ENCODE measurements around the gene SLC4A2.

The SLC4A2 gene

GRCh38 chr7:151035026-151035717, 24.2 kb upstream of the SLC4A2 start:
- TF ChIP-seq EZH2phosphoT487 (IDR thresholded peaks at IDR 0.05; ENCODE audit: low read length) (no peak), CTCF (IDR thresholded peaks at IDR 0.05; ENCODE audit: low read length) (no peak), EZH2 (optimal IDR thresholded peaks at IDR 0.05; ENCODE audit: low read depth, low read length) (no peak)
- no peaks in the 10 kb centered on the region for H4K20me1 ChIP-seq (ENCODE audit: insufficient read depth, low read length)
- no peak overlapping the region for H3K9ac ChIP-seq (ENCODE audit: low read length)
- H3F3A ChIP-seq (ENCODE audit: insufficient read depth, low read length) = no peaks in the 10 kb centered on the region
- no peak overlapping the region for H3K27ac ChIP-seq (ENCODE audit: low read length)
- no peaks in the 10 kb centered on the region for H3K9me3 ChIP-seq (replicated peaks; ENCODE audit: insufficient read depth, low read length)
- no peaks in the 10 kb centered on the region for H3K36me3 ChIP-seq (replicated peaks; ENCODE audit: insufficient read depth, low read length)
- no peaks in the 10 kb centered on the region for H3K4me1 ChIP-seq (ENCODE audit: low read length)
- H3K4me2 ChIP-seq (ENCODE audit: low read depth, low read length) = no peak overlapping the region
- H3K9me2 ChIP-seq (replicated peaks; ENCODE audit: insufficient read depth, low read length) = no peaks in the 10 kb centered on the region
- no peaks in the 10 kb centered on the region for H3K27me3 ChIP-seq (replicated peaks; ENCODE audit: insufficient read depth, low read length)
- H3K79me2 ChIP-seq (ENCODE audit: low read length) = 0 out of 2 replicates have a peak, but pooled peaks cover 7% of the 10 kb centered on the region
- H3K4me3 ChIP-seq (ENCODE audit: low read length) = no peak overlapping the region
- no peak overlapping the region for H2AFZ ChIP-seq (ENCODE audit: low read length)
- no peak for DNase-seq

- H3K4me1 ChIP-seq (ENCODE audit: low read length) = no peaks in the 10 kb centered on the region
- no peak for TF ChIP-seq EZH2 (optimal IDR thresholded peaks at IDR 0.05; ENCODE audit: low read depth, low read length)
- TF ChIP-seq CTCF (IDR thresholded peaks at IDR 0.05; ENCODE audit: low read length) = no peak
- no peak for TF ChIP-seq EZH2phosphoT487 (IDR thresholded peaks at IDR 0.05; ENCODE audit: low read length)
- H3K27me3 ChIP-seq (replicated peaks; ENCODE audit: insufficient read depth, low read length) = no peaks in the 10 kb centered on the region
- H3K9me2 ChIP-seq (replicated peaks; ENCODE audit: insufficient read depth, low read length) = no peaks in the 10 kb centered on the region
- DNase-seq = no peak
- no peaks in the 10 kb centered on the region for H3K36me3 ChIP-seq (replicated peaks; ENCODE audit: insufficient read depth, low read length)
- H4K20me1 ChIP-seq (ENCODE audit: insufficient read depth, low read length) = no peaks in the 10 kb centered on the region
- H3K79me2 ChIP-seq (ENCODE audit: low read length) = 0 out of 2 replicates have a peak, but pooled peaks cover 7% of the 10 kb centered on the region
- H3K4me3 ChIP-seq (ENCODE audit: low read length) = no peak overlapping the region
- H3K27ac ChIP-seq (ENCODE audit: low read length) = no peak overlapping the region
- no peaks in the 10 kb centered on the region for H3K9me3 ChIP-seq (replicated peaks; ENCODE audit: insufficient read depth, low read length)
- H3F3A ChIP-seq (ENCODE audit: insufficient read depth, low read length) = no peaks in the 10 kb centered on the region
- H3K9ac ChIP-seq (ENCODE audit: low read length) = no peak overlapping the region
- no peak overlapping the region for H2AFZ ChIP-seq (ENCODE audit: low read length)
- H3K4me2 ChIP-seq (ENCODE audit: low read depth, low read length) = no peak overlapping the region
Observed at GRCh38 chr7:151035902-151036301, 23.5 kb upstream of the SLC4A2 start.

GRCh38 chr7:151038951-151039849, 20.2 kb upstream of the SLC4A2 start:
- no peaks in the 10 kb centered on the region for H3K9me3 ChIP-seq (replicated peaks; ENCODE audit: insufficient read depth, low read length)
- no peak overlapping the region for H3K4me3 ChIP-seq (ENCODE audit: low read length)
- no peaks in the 10 kb centered on the region for H3K4me1 ChIP-seq (ENCODE audit: low read length)
- H3K27ac ChIP-seq (ENCODE audit: low read length) = no peak overlapping the region
- H3K4me2 ChIP-seq (ENCODE audit: low read depth, low read length) = no peak overlapping the region
- H3K9me2 ChIP-seq (replicated peaks; ENCODE audit: insufficient read depth, low read length) = no peaks in the 10 kb centered on the region
- H4K20me1 ChIP-seq (ENCODE audit: insufficient read depth, low read length) = no peaks in the 10 kb centered on the region
- no peaks in the 10 kb centered on the region for H3K79me2 ChIP-seq (ENCODE audit: low read length)
- no peak overlapping the region for H3K9ac ChIP-seq (ENCODE audit: low read length)
- no peak overlapping the region for H2AFZ ChIP-seq (ENCODE audit: low read length)
- DNase-seq = no peak
- H3F3A ChIP-seq (ENCODE audit: insufficient read depth, low read length) = no peaks in the 10 kb centered on the region
- TF ChIP-seq CTCF (IDR thresholded peaks at IDR 0.05; ENCODE audit: low read length) = no peak
- no peak for TF ChIP-seq EZH2 (optimal IDR thresholded peaks at IDR 0.05; ENCODE audit: low read depth, low read length)
- TF ChIP-seq EZH2phosphoT487 (IDR thresholded peaks at IDR 0.05; ENCODE audit: low read length) = no peak
- H3K36me3 ChIP-seq (replicated peaks; ENCODE audit: insufficient read depth, low read length) = no peaks in the 10 kb centered on the region
- H3K27me3 ChIP-seq (replicated peaks; ENCODE audit: insufficient read depth, low read length) = no peaks in the 10 kb centered on the region

Measured in MM.1S (cell line).